GM12878 (cell line): ENCODE measurements around the gene CDK17. TPM values are rescaled to one million over a fixed set of nuclear protein-coding genes. Genes with fewer than 3 reads are reported as not detected.

Source experiments
- ATAC-seq: fragments of 200-7000 bp; cut with Tn5 transposase; 3 replicates; pipeline ENCODE4 v1.9.1; 2020; ENCODE audit warnings: mild to moderate bottlenecking, moderate library complexity
- BruUV-seq: library from RNA; stranded (reverse); fragments of 400-500 nt; replicated peaks from 2 replicates; lab custom pipeline; 2021; lab: Mats Ljungman, UMichigan
- CTCF ChIA-PET: fragments of 300-600 bp; sonication (Branson Sonifier 250); formaldehyde crosslinking; extraction: SDS; loops from one replicate; lab custom pipeline; 2021; ENCODE audit warnings: inconsistent platforms; lab: Yijun Ruan, JAX
- POLR2A ChIA-PET: fragments of 350-600 bp; formaldehyde crosslinking; extraction: SDS; loops from one replicate; lab custom pipeline; 2021; ENCODE audit warnings: inconsistent platforms; lab: Charles Lee
- RAD21 ChIA-PET: fragments of 300-600 bp; sonication (Branson Sonifier 250); formaldehyde crosslinking; loops from one replicate; lab custom pipeline; 2023; ENCODE audit warnings: antibody characterized with exemption; ENCODE audit not compliant: unreplicated experiment; lab: Charles Lee
- SMC1A ChIA-PET: fragments of 300-600 bp; sonication (Branson Sonifier 250); formaldehyde crosslinking; loops from one replicate; lab custom pipeline; 2023; ENCODE audit not compliant: unreplicated experiment, uncharacterized antibody; lab: Charles Lee
- DNase-seq: peaks from one replicate; pipeline ENCODE4 v3.0.0-alpha.2; 2011; ENCODE audit warnings: low read depth, low spot score
- FAIRE-seq: peaks from 3 replicates; lab custom pipeline; 2011; peaks lifted over from hg19 to GRCh38; lab: Jason Lieb, UNC
- H2AFZ ChIP-seq: 2 replicates; pipeline ENCODE4 v1.6.0; 2011; ENCODE audit warnings: low read depth, low read length, control low read depth; ENCODE audit not compliant: control insufficient read depth
- H3K27ac ChIP-seq: 2 replicates; pipeline ENCODE4 v1.5.1; 2011; ENCODE audit warnings: control low read depth; ENCODE audit not compliant: control insufficient read depth, insufficient read depth
- H3K27me3 ChIP-seq, 2 experiments: replicated peaks in 1 of 2; 2 replicates each; pipeline versions ENCODE4 v1.6.0 to v1.6.1; 2011; ENCODE audit warnings: low read length in 1 of 2; ENCODE audit not compliant: control insufficient read depth in 2 of 2, insufficient read depth in 2 of 2
- H3K36me3 ChIP-seq, 2 experiments: 2 replicates each; pipeline ENCODE4 v1.5.1; 2011; ENCODE audit warnings: low read length in 1 of 2; ENCODE audit not compliant: control insufficient read depth in 2 of 2, insufficient read depth in 2 of 2
- H3K4me1 ChIP-seq: 2 replicates; pipeline ENCODE4 v1.6.1; 2011; ENCODE audit warnings: mild to moderate bottlenecking, low read length, moderate library complexity, mixed read lengths; ENCODE audit not compliant: control insufficient read depth, insufficient read depth
- H3K4me2 ChIP-seq: 2 replicates; pipeline ENCODE4 v1.6.0; 2011; ENCODE audit warnings: control low read depth; ENCODE audit not compliant: control insufficient read depth, insufficient read depth
- H3K4me3 ChIP-seq: fragments of 200-600 bp; sonication (generic); 2 replicates; pipeline ENCODE4 v1.5.1; 2016
- H3K79me2 ChIP-seq: 2 replicates; pipeline ENCODE4 v1.6.0; 2011; ENCODE audit warnings: low read length; ENCODE audit not compliant: control insufficient read depth, insufficient read depth
- H3K9ac ChIP-seq: 2 replicates; pipeline ENCODE4 v1.8.0; 2011; ENCODE audit warnings: low read length, control low read depth, mixed read lengths; ENCODE audit not compliant: control insufficient read depth, insufficient read depth
- H3K9me3 ChIP-seq: replicated peaks from 3 replicates; pipeline ENCODE4 v1.5.1; 2011; ENCODE audit warnings: mild to moderate bottlenecking, low read length; ENCODE audit not compliant: control insufficient read depth, insufficient read depth
- H4K20me1 ChIP-seq: 2 replicates; pipeline ENCODE4 v1.6.0; 2011; ENCODE audit not compliant: control insufficient read depth, insufficient read depth
- ASH2L ChIP-seq: fragments of 300-600, 200-600 bp; sonication (generic); IDR thresholded peaks from 2 replicates; pipeline ENCODE4 v1.6.1; 2017; ENCODE audit warnings: low read depth, mild to moderate bottlenecking, borderline replicate concordance
- E2F4 ChIP-seq: IDR thresholded peaks from 2 replicates; pipeline ENCODE4 v1.6.1; 2012; ENCODE audit warnings: low read depth, low read length, improper control_type of control experiment
- FOXM1 ChIP-seq: IDR thresholded peaks from 2 replicates; pipeline ENCODE4 v1.6.1; 2012; ENCODE audit warnings: low read depth, mild to moderate bottlenecking, inconsistent platforms, low read length, moderate library complexity
- IKZF2 ChIP-seq, 2 experiments: fragments of 450-650 bp; IDR thresholded peaks; 2 replicates each; pipeline ENCODE4 v1.6.1; 2017; ENCODE audit warnings: mild to moderate bottlenecking in 2 of 2, moderate library complexity in 2 of 2
- NKRF ChIP-seq: fragments of 450-650 bp; conservative IDR thresholded peaks from 2 replicates; pipeline ENCODE4 v1.6.1; 2017; ENCODE audit warnings: mild to moderate bottlenecking, moderate library complexity
- RELA ChIP-seq: fragments of 450-650 bp; IDR thresholded peaks from 2 replicates; pipeline ENCODE4 v1.8.0; 2014; ENCODE audit warnings: borderline replicate concordance; ENCODE audit not compliant: partially characterized antibody
- RUNX3 ChIP-seq: IDR thresholded peaks from 2 replicates; pipeline ENCODE4 v1.6.1; 2012; ENCODE audit warnings: low read length, inconsistent platforms
- SIN3A ChIP-seq: IDR thresholded peaks from 2 replicates; pipeline ENCODE4 v1.6.1; 2012; ENCODE audit warnings: low read depth, low read length, improper control_type of control experiment
- SREBF1 ChIP-seq: IDR thresholded peaks from 2 replicates; pipeline ENCODE4 v1.6.1; 2012; ENCODE audit warnings: mild to moderate bottlenecking, low read length
- SUZ12 ChIP-seq: fragments of 200-600 bp; sonication (generic); IDR thresholded peaks from one replicate; pipeline ENCODE4 v1.6.1; 2018; ENCODE audit warnings: antibody characterized with exemption, mild to moderate bottlenecking; ENCODE audit not compliant: unreplicated experiment
- ZSCAN29 ChIP-seq: fragments of 450-650 bp; IDR thresholded peaks from 2 replicates; pipeline ENCODE4 v1.6.1; 2017; ENCODE audit warnings: mild to moderate bottlenecking, moderate library complexity
- WGBS: methylation state at CpG from one replicate; pipeline ENCODE4 v1.1.6; 2016; ENCODE audit warnings: low lambda C conversion rate; ENCODE audit not compliant: insufficient replicate concordance, insufficient coverage; ENCODE audit errors: missing lambda C conversion rate; 5-methylcytosine and 5-hydroxymethylcytosine counted together
- in situ Hi-C: fragments of 300-500 bp; cut with MboI; formaldehyde crosslinking; loops from 9 replicates; pipeline ENCODE4 v1.14.3; 2018; ENCODE audit warnings: mixed read lengths
- intact Hi-C: fragments of 100-400 bp; cut with micrococcal nuclease; formaldehyde crosslinking; loops from one replicate; pipeline ENCODE4 v1.14.2; 2022; ENCODE audit not compliant: unreplicated experiment
- polyA plus RNA-seq, 11 experiments: library from polyadenylated mRNA; depleted of rRNA in 4 of 11; unstranded in 6 of 11; stranded (reverse) in 5 of 11; fragments of >200 nt; fragmentation: Nextera tagmentation in 4 of 11; fragmentation: Illumina TruSeq in 1 of 11; extraction: Ambion mirVana in 4 of 11; extraction: Trizol in 1 of 11; gene quantifications; 1 replicate in 1 of 11; 2 replicates in 10 of 11; pipeline versions ENCODE4 v1.2.1 to v1.2.3, GENCODE V29; 2011 to 2016; ENCODE audit warnings: inconsistent platforms in 2 of 11, missing spikeins in 2 of 11, low read depth in 1 of 11
- total RNA-seq, 4 experiments: library from RNA; depleted of rRNA in 3 of 4; stranded (reverse); fragments of >200 nt in 3 of 4; fragmentation: Illumina TruSeq in 1 of 4; extraction: Trizol in 1 of 4; gene quantifications; 2 replicates each; pipeline versions ENCODE4 v1.2.1 to v1.2.3, GENCODE V29; 2013 to 2021

The CDK17 gene
- total and polyA plus RNA-seq, 10 of the 15 experiments (the other 5 are each of a cell fraction or from before 2014, with no cell fraction given), result 5.6 to 45.6 (median 18.3) TPM

GRCh38 chr12:96409731-96410130 lies 9.5 kb upstream of the CDK17 start:
- Histone ChIP-seq H3K4me1 (peaks cover 20% of the 10 kb centered on the region), H4K20me1 (no peaks in the 10 kb centered on the region), H3K27me3 (no peaks in the 10 kb centered on the region), H3K27ac (no peak overlapping the region), H3K4me2 (no peak overlapping the region), H3K4me3 (no peak overlapping the region), H2AFZ (no peak overlapping the region), H3K9me3 (no peaks in the 10 kb centered on the region), H3K9ac (no peak overlapping the region), H3K79me2 (no peaks in the 10 kb centered on the region), H3K36me3 (no peaks in the 10 kb centered on the region)
- POLR2A ChIA-PET, result interaction anchor here (0.6 kb wide), 1 partner anchor 334 kb away, joined by 9 read pairs; no protein-coding TSS in a partner anchor
- FAIRE-seq (no peak), ATAC-seq (no peak), DNase-seq (no peak)
- no peak for TF ChIP-seq ASH2L
- no peak for TF ChIP-seq RELA
- TF ChIP-seq SIN3A, result no peak
- no peak for TF ChIP-seq IKZF2 (IDR thresholded peaks at IDR 0.05)
- TF ChIP-seq SREBF1, result no peak
- TF ChIP-seq RUNX3, result no peak
- no peak for TF ChIP-seq NKRF
- TF ChIP-seq SUZ12, result no peak
- no peak for TF ChIP-seq E2F4
- no peak for TF ChIP-seq FOXM1
- no peak for TF ChIP-seq ZSCAN29
- intact Hi-C loops (loop anchor here (10.0 kb wide), 1 partner anchor 375 kb away; the partner anchor contains the start of gene LTA4H), in situ Hi-C loops (no loop called here)
- CTCF ChIA-PET, result interaction anchor here (0.9 kb wide), 1 partner anchor 107 kb away, joined by 4 read pairs; no protein-coding TSS in a partner anchor
- SMC1A ChIA-PET, result interaction anchor here (1.2 kb wide), 1 partner anchor 107 kb away, joined by 3 read pairs; no protein-coding TSS in a partner anchor
- BruUV-seq, result no TSS peak
- RAD21 ChIA-PET, result no interaction called here
- WGBS, result 95% methylated on average over 4 of the region's 4 CpGs
